CD14-positive monocyte (primary cell): ENCODE results near the gene SLC36A4. TPM values are rescaled to one million over a fixed set of nuclear protein-coding genes. Genes with fewer than 3 reads are reported as not detected.

Experiments
- DNase-seq, 3 donors: peaks; one replicate each; pipeline ENCODE4 v3.0.0-alpha.2; 2011 to 2022
- H2AFZ ChIP-seq: 2 replicates; pipeline ENCODE4 v1.6.0; 2012; ENCODE audit warnings: mild to moderate bottlenecking, low read depth, low read length, inconsistent platforms; ENCODE audit not compliant: insufficient read depth, poor library complexity, severe bottlenecking
- H3K27ac ChIP-seq, 2 donors: 1 replicate in 1 of 2; 2 replicates in 1 of 2; pipeline ENCODE4 v1.5.1; 2012 to 2013; ENCODE audit warnings: low read length in 2 of 2, control low read depth in 1 of 2, inconsistent platforms in 1 of 2, low read depth in 1 of 2, mild to moderate bottlenecking in 1 of 2
- H3K27me3 ChIP-seq, 2 donors: one replicate each; pipeline versions ENCODE4 v1.6.0 to v1.6.1; 2011 to 2013; ENCODE audit warnings: low read length in 2 of 2; ENCODE audit not compliant: control insufficient read depth in 2 of 2, insufficient read depth in 2 of 2
- H3K36me3 ChIP-seq, 2 donors: replicated peaks in 1 of 2; 1 replicate in 1 of 2; 2 replicates in 1 of 2; pipeline versions ENCODE4 v1.5.1 to v1.6.1; 2012 to 2013; ENCODE audit warnings: low read length in 2 of 2, control low read depth in 1 of 2, inconsistent platforms in 1 of 2, mild to moderate bottlenecking in 1 of 2; ENCODE audit not compliant: insufficient read depth in 2 of 2, control insufficient read depth in 1 of 2
- H3K4me1 ChIP-seq, 2 donors: 1 replicate in 1 of 2; 2 replicates in 1 of 2; pipeline versions ENCODE4 v1.5.1 to v1.6.1; 2012 to 2013; ENCODE audit warnings: low read length in 2 of 2, control low read depth in 1 of 2, inconsistent platforms in 1 of 2, mild to moderate bottlenecking in 1 of 2, moderate library complexity in 1 of 2; ENCODE audit not compliant: insufficient read depth in 2 of 2, control insufficient read depth in 1 of 2
- H3K4me2 ChIP-seq: replicated peaks from 2 replicates; pipeline ENCODE3; 2012; ENCODE audit warnings: low read length, moderate library complexity, mild to moderate bottlenecking; ENCODE audit not compliant: poor library complexity, severe bottlenecking; ENCODE audit errors: extremely low read depth
- H3K4me3 ChIP-seq, 3 experiments: fragments of 200-600 bp in 1 of 3; sonication (generic) in 1 of 3; replicated peaks in 1 of 3; 1 replicate in 2 of 3; 2 replicates in 1 of 3; pipeline ENCODE4 v1.5.1; 2011 to 2013; ENCODE audit warnings: low read length in 3 of 3, mild to moderate bottlenecking in 3 of 3, control low read depth in 2 of 3, low read depth in 2 of 3, inconsistent platforms in 1 of 3, moderate library complexity in 1 of 3
- H3K79me2 ChIP-seq: 2 replicates; pipeline ENCODE4 v1.6.0; 2012; ENCODE audit warnings: mild to moderate bottlenecking, control low read depth, inconsistent platforms, low read length, moderate library complexity; ENCODE audit not compliant: insufficient read depth
- H3K9ac ChIP-seq: 2 replicates; pipeline ENCODE4 v1.6.0; 2017; ENCODE audit warnings: low read length, mild to moderate bottlenecking; ENCODE audit not compliant: insufficient read depth, poor library complexity, severe bottlenecking
- H3K9me3 ChIP-seq, 2 donors: replicated peaks in 1 of 2; 1 replicate in 1 of 2; 2 replicates in 1 of 2; pipeline versions ENCODE4 v1.5.1 to v1.6.1; 2012 to 2013; ENCODE audit warnings: low read length in 2 of 2, control low read depth in 1 of 2; ENCODE audit not compliant: control insufficient read depth in 1 of 2, insufficient read depth in 1 of 2
- H4K20me1 ChIP-seq: 2 replicates; pipeline ENCODE4 v1.6.0; 2012; ENCODE audit warnings: mild to moderate bottlenecking, low read length, control low read depth, moderate library complexity; ENCODE audit not compliant: insufficient read depth
- H3K27ac Mint-ChIP-seq, 7 donors: one replicate each; pipeline ENCODE4 v1.8.0; 2020; ENCODE audit warnings: mild to moderate bottlenecking in 7 of 7, mixed read lengths in 7 of 7, moderate library complexity in 6 of 7, inconsistent platforms in 2 of 7
- H3K27me3 Mint-ChIP-seq, 3 donors: one replicate each; pipeline ENCODE4 v1.8.0; 2021 to 2022; ENCODE audit warnings: low read depth in 3 of 3, mild to moderate bottlenecking in 3 of 3, mixed read lengths in 3 of 3, moderate library complexity in 3 of 3, inconsistent platforms in 1 of 3
- H3K36me3 Mint-ChIP-seq, 2 donors: one replicate each; pipeline ENCODE4 v1.8.0; 2020; ENCODE audit warnings: mixed read lengths in 2 of 2, inconsistent platforms in 1 of 2, mild to moderate bottlenecking in 1 of 2
- H3K4me1 Mint-ChIP-seq: one replicate; pipeline ENCODE4 v1.8.0; 2020; ENCODE audit warnings: mild to moderate bottlenecking, mixed read lengths
- H3K4me3 Mint-ChIP-seq, 2 donors: one replicate each; pipeline ENCODE4 v1.8.0; 2020; ENCODE audit warnings: mild to moderate bottlenecking in 2 of 2, mixed read lengths in 2 of 2, moderate library complexity in 1 of 2
- H3K9me3 Mint-ChIP-seq, 7 donors: one replicate each; pipeline ENCODE4 v1.8.0; 2020 to 2022; ENCODE audit warnings: mixed read lengths in 7 of 7, mild to moderate bottlenecking in 6 of 7, moderate library complexity in 6 of 7, inconsistent platforms in 2 of 7
- WGBS: methylation state at CpG from one replicate; pipeline ENCODE4 v1.1.5; 2013; ENCODE audit warnings: missing lambda C conversion rate; ENCODE audit not compliant: insufficient coverage; 5-methylcytosine and 5-hydroxymethylcytosine counted together
- intact Hi-C, 2 donors: fragments of 100-400 bp; cut with micrococcal nuclease; formaldehyde crosslinking; loops; one replicate each; pipeline versions ENCODE4 v1.15.0 to v1.15.1; 2023
- polyA plus RNA-seq, 3 donors: library from polyadenylated mRNA; depleted of rRNA in 1 of 3; unstranded in 2 of 3; stranded (reverse) in 1 of 3; fragments of 300-500 nt in 2 of 3; fragments of >200 nt in 1 of 3; fragmentation: Illumina TruSeq in 2 of 3; gene quantifications; 1 replicate in 2 of 3; 2 replicates in 1 of 3; pipeline ENCODE4 v1.2.3, GENCODE V29; 2012 to 2021
- TF ChIP-seq, protein P1 (sequence below): fragments of 200-600 bp; IDR thresholded peaks from one replicate; pipeline ENCODE4 v1.8.0; 2022; ENCODE audit warnings: antibody characterized with exemption, mild to moderate bottlenecking

SLC36A4 gene
- polyA plus RNA-seq, 3 donors, result 21.1 to 65.2 (median 62.0) TPM

DNA sequence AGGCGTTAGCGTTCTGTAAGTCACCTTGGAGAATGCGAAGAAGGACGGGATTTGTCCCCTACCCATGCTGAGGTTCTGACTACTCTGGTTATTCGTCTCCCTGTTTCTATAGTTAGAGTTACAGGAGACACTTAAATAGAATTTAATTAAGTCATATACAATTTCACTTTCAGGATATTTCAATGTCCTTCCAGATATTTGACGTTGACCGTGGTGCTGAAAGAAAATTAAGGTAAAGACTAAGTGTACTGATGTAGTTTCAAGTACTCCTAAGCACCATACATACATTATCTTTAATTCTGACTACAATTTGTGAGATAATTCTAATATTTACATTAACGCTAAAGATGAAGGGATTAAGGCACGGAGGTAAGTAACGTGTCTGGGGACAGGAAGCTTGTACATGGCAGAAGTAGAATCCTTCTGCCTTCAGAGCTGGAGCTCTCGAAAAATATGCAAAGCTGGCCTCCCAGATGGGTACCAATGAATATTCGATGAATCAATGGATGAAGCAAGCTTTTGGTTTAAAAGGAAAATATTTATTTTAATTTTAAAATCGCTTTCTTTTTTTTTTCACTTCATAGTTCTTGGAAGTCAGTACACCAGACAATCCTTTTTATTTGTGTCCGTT, 539 bp upstream of the SLC36A4 start:
- peak overlapping the region; percentile 98 to 99 (median 99) for H3K27ac Mint-ChIP-seq
- Histone ChIP-seq H3K4me2 (peak overlapping the region; percentile 75), H3K9me3 (no peaks in the 10 kb centered on the region), H3K4me3 (peak overlapping the region; percentile 93 to 97 (median 94)), H3K27me3 (no peaks in the 10 kb centered on the region), H3K4me1 (peaks cover 50 to 71% of the 10 kb centered on the region in 2 donors), H3K9ac (peak overlapping the region; percentile 99), H3K79me2 (peaks cover 46% of the 10 kb centered on the region), H2AFZ (peak overlapping the region; percentile 67), H3K36me3 (no peaks in the 10 kb centered on the region), H4K20me1 (no peaks in the 10 kb centered on the region), H3K27ac (peak overlapping the region; percentile 98 to 99)
- H3K36me3 Mint-ChIP-seq, result peaks cover 2 to 8% of the 10 kb centered on the region in 2 donors
- peak in 2 of 3 donors; percentile 11 to 20 for DNase-seq
- H3K9me3 Mint-ChIP-seq, result peaks cover 0 to 5% (median 0%) of the 10 kb centered on the region in 7 donors
- 0% methylated on average over 3 of the region's 14 CpGs for WGBS
- H3K4me3 Mint-ChIP-seq, result peak overlapping the region; percentile 83 to 87
- H3K4me1 Mint-ChIP-seq, result peaks cover 57% of the 10 kb centered on the region
- intact Hi-C loops, result loop anchor here (5.0 to 10.0 kb wide), 5 partner anchors 324 to 1296 kb away; partner anchors contain the start of genes C11orf54 (in 2 of the 2), TAF1D (in 2 of the 2), ANKRD49 (in 1 of the 2) and MRE11 (in 1 of the 2)
- TF ChIP-seq, protein P1, sequence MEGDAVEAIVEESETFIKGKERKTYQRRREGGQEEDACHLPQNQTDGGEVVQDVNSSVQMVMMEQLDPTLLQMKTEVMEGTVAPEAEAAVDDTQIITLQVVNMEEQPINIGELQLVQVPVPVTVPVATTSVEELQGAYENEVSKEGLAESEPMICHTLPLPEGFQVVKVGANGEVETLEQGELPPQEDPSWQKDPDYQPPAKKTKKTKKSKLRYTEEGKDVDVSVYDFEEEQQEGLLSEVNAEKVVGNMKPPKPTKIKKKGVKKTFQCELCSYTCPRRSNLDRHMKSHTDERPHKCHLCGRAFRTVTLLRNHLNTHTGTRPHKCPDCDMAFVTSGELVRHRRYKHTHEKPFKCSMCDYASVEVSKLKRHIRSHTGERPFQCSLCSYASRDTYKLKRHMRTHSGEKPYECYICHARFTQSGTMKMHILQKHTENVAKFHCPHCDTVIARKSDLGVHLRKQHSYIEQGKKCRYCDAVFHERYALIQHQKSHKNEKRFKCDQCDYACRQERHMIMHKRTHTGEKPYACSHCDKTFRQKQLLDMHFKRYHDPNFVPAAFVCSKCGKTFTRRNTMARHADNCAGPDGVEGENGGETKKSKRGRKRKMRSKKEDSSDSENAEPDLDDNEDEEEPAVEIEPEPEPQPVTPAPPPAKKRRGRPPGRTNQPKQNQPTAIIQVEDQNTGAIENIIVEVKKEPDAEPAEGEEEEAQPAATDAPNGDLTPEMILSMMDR, result no peak
- H3K27me3 Mint-ChIP-seq, result no peaks in the 10 kb centered on the region

GRCh38 chr11:93196816-93197379, 893 bp downstream of the SLC36A4 start:
- Histone ChIP-seq H4K20me1 (no peaks in the 10 kb centered on the region), H3K36me3 (peaks cover 0 to under 1% of the 10 kb centered on the region in 2 donors), H3K9ac (peak overlapping the region; percentile 99), H3K9me3 (no peaks in the 10 kb centered on the region), H3K27ac (peak overlapping the region; percentile 98 to 99), H3K4me2 (peak overlapping the region; percentile 75), H3K79me2 (peaks cover 61% of the 10 kb centered on the region), H3K4me1 (peaks cover 59 to 85% of the 10 kb centered on the region in 2 donors), H3K27me3 (no peaks in the 10 kb centered on the region), H3K4me3 (peak overlapping the region; percentile 93 to 97 (median 94)), H2AFZ (no peak overlapping the region)
- WGBS, result 0% methylated on average over 3 of the region's 13 CpGs
- H3K9me3 Mint-ChIP-seq, result peaks cover 0 to 8% (median 0%) of the 10 kb centered on the region in 7 donors
- intact Hi-C loops, result loop anchor here (5.0 to 10.0 kb wide), 5 partner anchors 325 to 1298 kb away; partner anchors contain the start of genes C11orf54 (in 2 of the 2), TAF1D (in 2 of the 2), ANKRD49 (in 1 of the 2) and MRE11 (in 1 of the 2)
- TF ChIP-seq, protein P1, result peak; percentile 86
- DNase-seq, result peak in 2 of 3 donors; percentile 41 to 45
- H3K4me1 Mint-ChIP-seq, result peaks cover 65% of the 10 kb centered on the region
- peak overlapping the region; percentile 83 to 97 for H3K4me3 Mint-ChIP-seq
- H3K27ac Mint-ChIP-seq, result peak overlapping the region; percentile 98 to 99 (median 99)
- no peaks in the 10 kb centered on the region for H3K27me3 Mint-ChIP-seq
- peaks cover 4 to 8% of the 10 kb centered on the region in 2 donors for H3K36me3 Mint-ChIP-seq
